HCT116 (cell line): ENCODE results near the gene CD96. TPM values are rescaled to one million over a fixed set of nuclear protein-coding genes. Genes with fewer than 3 reads are reported as not detected.
A peak's percentile ranks its signal among the peaks of the same experiment; 100 is the strongest.

ENCODE experiments used
- ATAC-seq: fragments of 200-7000 bp; cut with Tn5 transposase; 2 replicates; pipeline ENCODE4 v1.9.1; 2020; ENCODE audit warnings: mild to moderate bottlenecking, moderate library complexity
- BruUV-seq: library from RNA; stranded (reverse); fragments of 400-500 nt; replicated peaks from 2 replicates; lab custom pipeline; 2021; lab: Mats Ljungman, UMichigan
- CTCF ChIA-PET: fragments of 300-600 bp; sonication (Branson Sonifier 250); formaldehyde crosslinking; loops from one replicate; lab custom pipeline; 2021; ENCODE audit warnings: antibody characterized with exemption; lab: Charles Lee
- POLR2A ChIA-PET: fragments of 300-600, 350-600 bp; sonication (Branson Sonifier 250); formaldehyde crosslinking; loops from one replicate; lab custom pipeline; 2021; ENCODE audit warnings: antibody characterized with exemption; lab: Charles Lee
- RAD21 ChIA-PET, 2 experiments: fragments of 300-600 bp; sonication (Branson Sonifier 250); formaldehyde crosslinking; loops; one replicate each; lab custom pipeline; 2023; ENCODE audit warnings: low total read pairs in 2 of 2; ENCODE audit not compliant: uncharacterized antibody in 2 of 2, unreplicated experiment in 2 of 2, low non-redundant PET in 1 of 2; lab: Charles Lee
- DNase-seq: peaks from one replicate; pipeline ENCODE4 v3.0.0-alpha.2; 2010; ENCODE audit warnings: low read depth, low spot score
- H2AFZ ChIP-seq: fragments of 200-600 bp; shearing (Covaris generic), sonication (generic); 2 replicates; pipeline ENCODE4 v1.6.1; 2017; ENCODE audit warnings: low read depth, mixed run types, mixed read lengths, antibody characterized with exemption, low read length; ENCODE audit not compliant: poor library complexity, severe bottlenecking
- H3K27ac ChIP-seq: 2 replicates; pipeline ENCODE4 v1.5.1; 2012; ENCODE audit warnings: low read depth, low read length
- H3K27me3 ChIP-seq: fragments of 200-600 bp; sonication (generic); 2 replicates; pipeline ENCODE4 v1.6.1; 2016; ENCODE audit warnings: mixed run types, low read length, mixed read lengths; ENCODE audit not compliant: insufficient read depth
- H3K36me3 ChIP-seq, 2 experiments: fragments of 200-500 bp in 1 of 2; fragments of 200-600 bp in 1 of 2; sonication (Bioruptor generic) in 1 of 2; sonication (generic) in 1 of 2; 2 replicates each; pipeline versions ENCODE4 v1.5.1 to v1.6.1; 2014 to 2016; ENCODE audit warnings: low read length in 2 of 2, inconsistent platforms in 1 of 2, mixed read lengths in 1 of 2, mixed run types in 1 of 2; ENCODE audit not compliant: insufficient read depth in 2 of 2, control insufficient read depth in 1 of 2
- H3K4me1 ChIP-seq, 2 experiments: fragments of 200-600 bp in 1 of 2; sonication (generic) in 1 of 2; 2 replicates each; pipeline versions ENCODE4 v1.5.1 to v1.6.1; 2012 to 2017; ENCODE audit warnings: low read length in 2 of 2, inconsistent platforms in 1 of 2, mild to moderate bottlenecking in 1 of 2, mixed read lengths in 1 of 2, mixed run types in 1 of 2, moderate library complexity in 1 of 2; ENCODE audit not compliant: insufficient read depth in 2 of 2, control insufficient read depth in 1 of 2
- H3K4me2 ChIP-seq: fragments of 200-600 bp; sonication (generic); 2 replicates; pipeline ENCODE4 v1.6.1; 2017; ENCODE audit warnings: mixed run types, low read length, mixed read lengths
- H3K4me3 ChIP-seq, 2 experiments: fragments of 200-600 bp in 1 of 2; sonication (generic) in 1 of 2; replicated peaks in 1 of 2; 2 replicates each; pipeline ENCODE4 v1.5.1; 2011 to 2016; ENCODE audit warnings: low read length in 2 of 2, control low read depth in 1 of 2, low read depth in 1 of 2, mild to moderate bottlenecking in 1 of 2, mixed read lengths in 1 of 2, mixed run types in 1 of 2
- H3K79me2 ChIP-seq: fragments of 200-600 bp; sonication (generic); 2 replicates; pipeline ENCODE4 v1.6.1; 2017; ENCODE audit warnings: mild to moderate bottlenecking, mixed run types, low read length, moderate library complexity, mixed read lengths; ENCODE audit not compliant: insufficient read depth
- H3K9ac ChIP-seq: fragments of 200-600 bp; sonication (generic); 2 replicates; pipeline ENCODE4 v1.6.1; 2016; ENCODE audit warnings: low read length, mixed read lengths
- H3K9me2 ChIP-seq: fragments of 200-600 bp; sonication (generic), shearing (Covaris generic); 2 replicates; pipeline ENCODE4 v1.6.1; 2017; ENCODE audit warnings: mixed run types, mild to moderate bottlenecking, moderate library complexity; ENCODE audit not compliant: insufficient read depth
- H3K9me3 ChIP-seq, 2 experiments: fragments of 200-500 bp in 1 of 2; fragments of 200-600 bp in 1 of 2; sonication (Bioruptor generic) in 1 of 2; sonication (generic) in 1 of 2; 2 replicates each; pipeline ENCODE4 v1.6.1; 2014 to 2017; ENCODE audit warnings: low read length in 2 of 2, mixed read lengths in 2 of 2, inconsistent platforms in 1 of 2, low read depth in 1 of 2, mild to moderate bottlenecking in 1 of 2, mixed run types in 1 of 2, moderate library complexity in 1 of 2; ENCODE audit not compliant: control insufficient read depth in 1 of 2, insufficient read depth in 1 of 2
- H4K20me1 ChIP-seq: fragments of 200-600 bp; sonication (generic), shearing (Covaris generic); 2 replicates; pipeline ENCODE4 v1.6.1; 2017; ENCODE audit warnings: mixed run types, mild to moderate bottlenecking, moderate library complexity; ENCODE audit not compliant: insufficient read depth
- ATF3 ChIP-seq: IDR thresholded peaks from 2 replicates; pipeline ENCODE4 v1.6.1; 2012
- CBX3 ChIP-seq: IDR thresholded peaks from 2 replicates; pipeline ENCODE4 v1.6.1; 2012; ENCODE audit warnings: low read depth
- CEBPB ChIP-seq: IDR thresholded peaks from 2 replicates; pipeline ENCODE4 v1.6.1; 2012; ENCODE audit warnings: low read depth
- CTCF ChIP-seq, 3 experiments: fragments of 200-600 bp in 1 of 3; sonication (generic) in 1 of 3; IDR thresholded peaks in 2 of 3; conservative IDR thresholded peaks in 1 of 3; 2 replicates each; pipeline ENCODE4 v1.5.1; 2012 to 2017; ENCODE audit warnings: low read depth in 2 of 3, low read length in 2 of 3, antibody characterized with exemption in 1 of 3, borderline replicate concordance in 1 of 3, control low read depth in 1 of 3, mild to moderate bottlenecking in 1 of 3, mixed read lengths in 1 of 3, mixed run types in 1 of 3, moderate library complexity in 1 of 3; ENCODE audit not compliant: insufficient read depth in 1 of 3
- EGR1 ChIP-seq: IDR thresholded peaks from 2 replicates; pipeline ENCODE4 v1.6.1; 2012; ENCODE audit warnings: low read depth
- ELF1 ChIP-seq: IDR thresholded peaks from 2 replicates; pipeline ENCODE4 v1.6.1; 2012; ENCODE audit warnings: low read depth, borderline replicate concordance
- EZH2 ChIP-seq: fragments of 200-600 bp; sonication (generic); IDR thresholded peaks from 2 replicates; pipeline ENCODE4 v1.6.1; 2017; ENCODE audit warnings: antibody characterized with exemption, mixed run types
- JUND ChIP-seq: IDR thresholded peaks from 2 replicates; pipeline ENCODE4 v1.6.1; 2012
- POLR2A ChIP-seq: IDR thresholded peaks from 2 replicates; pipeline ENCODE4 v1.7.0; 2011; ENCODE audit warnings: borderline replicate concordance; ENCODE audit not compliant: insufficient read depth, insufficient read length; ENCODE audit errors: extremely low read depth
- POLR2AphosphoS5 ChIP-seq: IDR thresholded peaks from 2 replicates; pipeline ENCODE4 v1.6.1; 2011; ENCODE audit warnings: mild to moderate bottlenecking, low read depth, low read length, moderate library complexity
- RAD21 ChIP-seq: IDR thresholded peaks from 2 replicates; pipeline ENCODE4 v1.6.1; 2012; ENCODE audit warnings: low read depth, mild to moderate bottlenecking
- SP1 ChIP-seq: IDR thresholded peaks from 2 replicates; pipeline ENCODE4 v1.6.1; 2012; ENCODE audit warnings: low read depth
- SRF ChIP-seq: IDR thresholded peaks from 2 replicates; pipeline ENCODE4 v1.6.1; 2012; ENCODE audit warnings: low read depth
- YY1 ChIP-seq: IDR thresholded peaks from 2 replicates; pipeline ENCODE4 v1.6.1; 2011; ENCODE audit warnings: low read length, low read depth, moderate library complexity, mild to moderate bottlenecking; ENCODE audit not compliant: insufficient replicate concordance; ENCODE audit errors: extremely low read depth
- ZFX ChIP-seq: fragments of 450-650 bp; IDR thresholded peaks from 2 replicates; pipeline ENCODE4 v1.6.1; 2017
- ZNF274 ChIP-seq: fragments of 200-500 bp; sonication (Bioruptor generic); IDR thresholded peaks from 2 replicates; pipeline ENCODE4 v1.6.1; 2014; ENCODE audit warnings: mild to moderate bottlenecking, low read depth, low read length, inconsistent platforms
- intact Hi-C: fragments of 100-400 bp; cut with micrococcal nuclease; formaldehyde crosslinking; loops from 2 replicates; pipeline ENCODE4 v1.10.0; 2022
- total RNA-seq: library from RNA; stranded (reverse); gene quantifications from one replicate; pipeline ENCODE4 v1.2.1, GENCODE V29; 2021; ENCODE audit not compliant: unreplicated experiment
- TF ChIP-seq, protein P1 (sequence below): IDR thresholded peaks from 2 replicates; pipeline ENCODE4 v1.6.1; 2012; ENCODE audit warnings: low read depth
- TF ChIP-seq, protein P2 (sequence below): IDR thresholded peaks from 2 replicates; pipeline ENCODE4 v1.6.1; 2012

The CD96 gene
- total RNA-seq, 1 experiment from 2014 or later: 0.42 TPM

GRCh38 chr3:111542611-111543300 lies 759 bp downstream of the CD96 start:
- BruUV-seq: no TSS peak
- DNase-seq: no peak
- peaks cover 11 to 18% of the 10 kb centered on the region in 2 experiments; a peak in 3 of 4 replicates for H3K4me1 ChIP-seq
- H3K36me3 ChIP-seq: no peaks in the 10 kb centered on the region
- H4K20me1 ChIP-seq: no peaks in the 10 kb centered on the region
- ChIA-PET POLR2A (no interaction called here), RAD21 (no interaction called here), CTCF (no interaction called here)
- no peaks in the 10 kb centered on the region for H3K9me2 ChIP-seq
- no peak overlapping the region for H3K9ac ChIP-seq
- TF ChIP-seq ATF3 (no peak), EGR1 (no peak), CEBPB (no peak), ELF1 (no peak), CBX3 (no peak), ZNF274 (no peak), SP1 (no peak), POLR2A (no peak), EZH2 (no peak), YY1 (no peak), JUND (no peak), POLR2AphosphoS5 (no peak), CTCF (IDR thresholded peaks at IDR 0.05 in 2 of 3, conservative IDR thresholded peaks at IDR 0.05 in 1 of 3; ENCODE audit: borderline replicate concordance in 1 of 3, insufficient read depth in 1 of 3, low read depth in 2 of 3, low read length in 2 of 3) (no peak), RAD21 (no peak), SRF (no peak), ZFX (no peak)
- TF ChIP-seq, protein P1, sequence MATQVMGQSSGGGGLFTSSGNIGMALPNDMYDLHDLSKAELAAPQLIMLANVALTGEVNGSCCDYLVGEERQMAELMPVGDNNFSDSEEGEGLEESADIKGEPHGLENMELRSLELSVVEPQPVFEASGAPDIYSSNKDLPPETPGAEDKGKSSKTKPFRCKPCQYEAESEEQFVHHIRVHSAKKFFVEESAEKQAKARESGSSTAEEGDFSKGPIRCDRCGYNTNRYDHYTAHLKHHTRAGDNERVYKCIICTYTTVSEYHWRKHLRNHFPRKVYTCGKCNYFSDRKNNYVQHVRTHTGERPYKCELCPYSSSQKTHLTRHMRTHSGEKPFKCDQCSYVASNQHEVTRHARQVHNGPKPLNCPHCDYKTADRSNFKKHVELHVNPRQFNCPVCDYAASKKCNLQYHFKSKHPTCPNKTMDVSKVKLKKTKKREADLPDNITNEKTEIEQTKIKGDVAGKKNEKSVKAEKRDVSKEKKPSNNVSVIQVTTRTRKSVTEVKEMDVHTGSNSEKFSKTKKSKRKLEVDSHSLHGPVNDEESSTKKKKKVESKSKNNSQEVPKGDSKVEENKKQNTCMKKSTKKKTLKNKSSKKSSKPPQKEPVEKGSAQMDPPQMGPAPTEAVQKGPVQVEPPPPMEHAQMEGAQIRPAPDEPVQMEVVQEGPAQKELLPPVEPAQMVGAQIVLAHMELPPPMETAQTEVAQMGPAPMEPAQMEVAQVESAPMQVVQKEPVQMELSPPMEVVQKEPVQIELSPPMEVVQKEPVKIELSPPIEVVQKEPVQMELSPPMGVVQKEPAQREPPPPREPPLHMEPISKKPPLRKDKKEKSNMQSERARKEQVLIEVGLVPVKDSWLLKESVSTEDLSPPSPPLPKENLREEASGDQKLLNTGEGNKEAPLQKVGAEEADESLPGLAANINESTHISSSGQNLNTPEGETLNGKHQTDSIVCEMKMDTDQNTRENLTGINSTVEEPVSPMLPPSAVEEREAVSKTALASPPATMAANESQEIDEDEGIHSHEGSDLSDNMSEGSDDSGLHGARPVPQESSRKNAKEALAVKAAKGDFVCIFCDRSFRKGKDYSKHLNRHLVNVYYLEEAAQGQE: no peak
- TF ChIP-seq, protein P2, sequence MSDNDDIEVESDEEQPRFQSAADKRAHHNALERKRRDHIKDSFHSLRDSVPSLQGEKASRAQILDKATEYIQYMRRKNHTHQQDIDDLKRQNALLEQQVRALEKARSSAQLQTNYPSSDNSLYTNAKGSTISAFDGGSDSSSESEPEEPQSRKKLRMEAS: no peak
- peak overlapping the region; percentile 4 for H2AFZ ChIP-seq
- no peak for ATAC-seq
- H3K4me3 ChIP-seq: no peak overlapping the region
- H3K9me3 ChIP-seq: no peaks in the 10 kb centered on the region
- intact Hi-C loops: no loop called here
- no peaks in the 10 kb centered on the region for H3K79me2 ChIP-seq
- no peak overlapping the region for H3K27ac ChIP-seq
- H3K4me2 ChIP-seq: no peak overlapping the region
- H3K27me3 ChIP-seq: no peaks in the 10 kb centered on the region
